ENCODE measurements around the gene GNG7.

The GNG7 gene

GRCh38 chr19:2711875-2712205, 9.3 kb upstream of the GNG7 start:
- ATAC-seq (replicated peaks): no peak
- H3K36me3 Mint-ChIP-seq: peaks cover 11 to 12% of the 10 kb centered on the region in 2 donors
- peak overlapping the region; percentile 65 for H3K27ac Mint-ChIP-seq
- no peaks in the 10 kb centered on the region for H3K27me3 Mint-ChIP-seq
- H3K4me3 Mint-ChIP-seq: no peak overlapping the region
- DNase-seq: no peak
- peaks cover 29 to 40% of the 10 kb centered on the region in 2 donors for H3K4me1 Mint-ChIP-seq
- H3K9me3 Mint-ChIP-seq: peaks cover 9% of the 10 kb centered on the region in 2 donors

GRCh38 chr19:2711172-2711874, 8.8 kb upstream of the GNG7 start:
- no peak for DNase-seq
- Mint-ChIP-seq H3K27me3 (no peaks in the 10 kb centered on the region), H3K4me1 (peaks cover 29 to 40% of the 10 kb centered on the region in 2 donors), H3K9me3 (peaks cover 9% of the 10 kb centered on the region in 2 donors), H3K4me3 (peak overlapping the region; percentile 52 to 67), H3K27ac (peak overlapping the region; percentile 65), H3K36me3 (peaks cover 11 to 12% of the 10 kb centered on the region in 2 donors)
- peak; percentile 27 to 55 for ATAC-seq (replicated peaks)

GRCh38 chr19:2706251-2706650, 3.8 kb upstream of the GNG7 start:
- Mint-ChIP-seq H3K9me3 (no peaks in the 10 kb centered on the region), H3K36me3 (peaks cover 0 to 3% of the 10 kb centered on the region in 2 donors), H3K27me3 (no peaks in the 10 kb centered on the region), H3K4me3 (no peak overlapping the region), H3K4me1 (peaks cover 16 to 21% of the 10 kb centered on the region in 2 donors), H3K27ac (peak overlapping the region; percentile 76)
- DNase-seq (no peak), ATAC-seq (replicated peaks) (no peak)

GRCh38 chr19:2703691-2704216, 1.3 kb upstream of the GNG7 start:
- ATAC-seq (replicated peaks) (no peak), DNase-seq (no peak)
- H3K4me1 Mint-ChIP-seq: peaks cover 25 to 34% of the 10 kb centered on the region in 2 donors
- H3K27ac Mint-ChIP-seq: peak overlapping the region; percentile 16
- no peaks in the 10 kb centered on the region for H3K27me3 Mint-ChIP-seq
- no peaks in the 10 kb centered on the region for H3K9me3 Mint-ChIP-seq
- peaks cover 2 to 3% of the 10 kb centered on the region in 2 donors for H3K36me3 Mint-ChIP-seq
- H3K4me3 Mint-ChIP-seq: no peak overlapping the region

GRCh38 chr19:2703077-2703437, 563 bp upstream of the GNG7 start:
- Mint-ChIP-seq H3K27me3 (no peaks in the 10 kb centered on the region), H3K36me3 (peaks cover 2 to 3% of the 10 kb centered on the region in 2 donors), H3K27ac (peak overlapping the region; percentile 87), H3K4me1 (peaks cover 30 to 41% of the 10 kb centered on the region in 2 donors), H3K4me3 (peak overlapping the region; percentile 70 to 84), H3K9me3 (no peaks in the 10 kb centered on the region)
- no peak for DNase-seq
- no peak for ATAC-seq (replicated peaks)

GRCh38 chr19:2701361-2702169, 929 bp downstream of the GNG7 start:
- DNase-seq: no peak
- Mint-ChIP-seq H3K27me3 (no peaks in the 10 kb centered on the region), H3K36me3 (peaks cover 3 to 4% of the 10 kb centered on the region in 2 donors), H3K9me3 (no peaks in the 10 kb centered on the region), H3K4me3 (peak overlapping the region; percentile 84 to 89), H3K27ac (peak overlapping the region; percentile 95), H3K4me1 (peaks cover 33 to 54% of the 10 kb centered on the region in 2 donors)
- ATAC-seq (replicated peaks): no peak

- DNase-seq (no peak), ATAC-seq (replicated peaks) (no peak)
- Mint-ChIP-seq H3K36me3 (peaks cover 3 to 6% of the 10 kb centered on the region in 2 donors), H3K27ac (peak overlapping the region; percentile 95), H3K27me3 (no peaks in the 10 kb centered on the region), H3K9me3 (no peaks in the 10 kb centered on the region), H3K4me1 (peaks cover 41 to 62% of the 10 kb centered on the region in 2 donors), H3K4me3 (peak overlapping the region; percentile 84 to 89)
These were observed 1.7 kb downstream of the GNG7 start for GRCh38 chr19:2700660-2701360.

GRCh38 chr19:2699413-2700140, 2.9 kb downstream of the GNG7 start:
- H3K27me3 Mint-ChIP-seq: no peaks in the 10 kb centered on the region
- peaks cover 50 to 74% of the 10 kb centered on the region in 2 donors for H3K4me1 Mint-ChIP-seq
- peaks cover 3 to 6% of the 10 kb centered on the region in 2 donors for H3K36me3 Mint-ChIP-seq
- peak overlapping the region; percentile 46 to 79 for H3K4me3 Mint-ChIP-seq
- H3K27ac Mint-ChIP-seq: peak overlapping the region; percentile 89
- ATAC-seq (replicated peaks) (no peak), DNase-seq (no peak)
- H3K9me3 Mint-ChIP-seq: no peaks in the 10 kb centered on the region

GRCh38 chr19:2694196-2694595, 8.3 kb downstream of the GNG7 start:
- Mint-ChIP-seq H3K36me3 (peaks cover 2 to 3% of the 10 kb centered on the region in 2 donors), H3K27me3 (no peaks in the 10 kb centered on the region), H3K4me1 (peaks cover 39 to 81% of the 10 kb centered on the region in 2 donors), H3K27ac (peak overlapping the region; percentile 98), H3K9me3 (no peaks in the 10 kb centered on the region), H3K4me3 (peak overlapping the region; percentile 59 to 67)
- peak; percentile 25 to 42 for ATAC-seq (replicated peaks)
- no peak for DNase-seq

- no peak for ATAC-seq (replicated peaks)
- peak overlapping the region; percentile 98 for H3K27ac Mint-ChIP-seq
- H3K4me1 Mint-ChIP-seq: peaks cover 35 to 75% of the 10 kb centered on the region in 2 donors
- DNase-seq: no peak
- H3K9me3 Mint-ChIP-seq: no peaks in the 10 kb centered on the region
- H3K4me3 Mint-ChIP-seq: peak overlapping the region; percentile 35 to 41
- no peaks in the 10 kb centered on the region for H3K27me3 Mint-ChIP-seq
- peaks cover 2 to 3% of the 10 kb centered on the region in 2 donors for H3K36me3 Mint-ChIP-seq
These were observed 8.9 kb downstream of the GNG7 start for GRCh38 chr19:2693492-2694160.

GRCh38 chr19:2691951-2692350, 10.5 kb downstream of the GNG7 start:
- Mint-ChIP-seq H3K9me3 (no peaks in the 10 kb centered on the region), H3K4me1 (peaks cover 36 to 67% of the 10 kb centered on the region in 2 donors), H3K36me3 (peaks cover 2 to 9% of the 10 kb centered on the region in 2 donors), H3K4me3 (no peak overlapping the region), H3K27me3 (no peaks in the 10 kb centered on the region), H3K27ac (peak overlapping the region; percentile 20)
- ATAC-seq (replicated peaks): no peak
- DNase-seq: no peak

- H3K4me1 Mint-ChIP-seq: peaks cover 30 to 62% of the 10 kb centered on the region in 2 donors
- no peak overlapping the region for H3K4me3 Mint-ChIP-seq
- peak overlapping the region; percentile 67 for H3K27ac Mint-ChIP-seq
- no peaks in the 10 kb centered on the region for H3K27me3 Mint-ChIP-seq
- ATAC-seq (replicated peaks) (no peak), DNase-seq (no peak)
- peaks cover 0 to 10% of the 10 kb centered on the region in 2 donors for H3K36me3 Mint-ChIP-seq
- no peaks in the 10 kb centered on the region for H3K9me3 Mint-ChIP-seq
These were observed 11.6 kb downstream of the GNG7 start for GRCh38 chr19:2690856-2691255.

- H3K27ac Mint-ChIP-seq: peak overlapping the region; percentile 80
These were observed 16.1 kb downstream of the GNG7 start for GRCh38 chr19:2686360-2686759.

More at GRCh38 chr19:2686360-2686759, 16.1 kb downstream of the GNG7 start:
- Mint-ChIP-seq H3K9me3 (no peaks in the 10 kb centered on the region), H3K36me3 (peaks cover 9 to 28% of the 10 kb centered on the region in 2 donors), H3K4me1 (peaks cover 15 to 61% of the 10 kb centered on the region in 2 donors), H3K4me3 (no peak overlapping the region), H3K27me3 (no peaks in the 10 kb centered on the region)
- DNase-seq (no peak), ATAC-seq (replicated peaks) (no peak)

All from stimulated activated naive B cell treated with anti-CD40 and anti-IgM and Interleukin-4, amounts not matched to agents 10 μg/mL and 1 μg/mL and 100 μg/mL, for 72 hours (primary cell).